GM19099 (cell line): Measurements from ENCODE around the gene ADM.

Source experiments
- POLR2A ChIP-seq: IDR thresholded peaks from 3 replicates; pipeline ENCODE4 v1.6.1; 2011; ENCODE audit warnings: low read depth; ENCODE audit not compliant: insufficient read length; ENCODE audit errors: extremely low read depth

Gene ADM

DNA sequence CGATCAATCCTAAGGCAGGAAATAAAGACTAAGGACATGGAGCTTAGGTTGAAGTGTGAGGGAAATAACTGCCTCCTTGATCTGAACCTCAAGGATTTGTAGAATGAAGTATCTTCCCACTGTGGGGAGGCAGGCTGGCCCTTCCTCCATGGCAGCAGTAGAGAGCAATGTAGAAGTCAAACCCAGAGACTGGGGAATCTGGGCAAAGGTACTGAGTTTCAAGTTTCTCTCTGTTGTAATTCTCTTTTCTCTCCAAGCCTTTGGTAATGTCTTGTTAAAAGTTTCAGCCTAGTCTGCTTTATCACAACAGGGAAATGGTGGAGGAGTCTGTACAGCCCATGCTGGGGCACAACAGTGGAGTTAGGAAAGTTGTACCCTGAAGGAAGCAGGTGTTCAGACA lies 49.5 kb downstream of the ADM start:
- no peak for TF ChIP-seq POLR2A

DNA sequence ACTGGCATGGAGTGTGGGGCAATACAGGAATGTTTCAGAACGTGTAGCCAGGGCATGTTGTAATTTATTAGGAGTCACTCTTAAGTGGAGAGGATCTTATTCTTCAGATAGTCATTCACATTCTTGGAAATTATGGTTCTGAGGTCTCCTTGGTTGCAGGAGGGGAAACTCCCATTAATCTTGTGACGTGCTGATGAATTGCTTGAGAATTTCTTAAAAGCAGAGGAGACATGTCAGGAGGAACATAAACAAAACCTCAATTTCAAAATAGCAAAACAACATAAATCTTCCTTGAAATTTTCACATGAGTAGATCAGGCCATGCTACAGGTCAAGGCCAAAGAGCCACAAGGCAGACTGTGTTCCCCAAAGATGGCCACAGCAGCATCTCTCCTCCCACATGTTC lies 50.4 kb downstream of the ADM start:
- no peak for TF ChIP-seq POLR2A

DNA sequence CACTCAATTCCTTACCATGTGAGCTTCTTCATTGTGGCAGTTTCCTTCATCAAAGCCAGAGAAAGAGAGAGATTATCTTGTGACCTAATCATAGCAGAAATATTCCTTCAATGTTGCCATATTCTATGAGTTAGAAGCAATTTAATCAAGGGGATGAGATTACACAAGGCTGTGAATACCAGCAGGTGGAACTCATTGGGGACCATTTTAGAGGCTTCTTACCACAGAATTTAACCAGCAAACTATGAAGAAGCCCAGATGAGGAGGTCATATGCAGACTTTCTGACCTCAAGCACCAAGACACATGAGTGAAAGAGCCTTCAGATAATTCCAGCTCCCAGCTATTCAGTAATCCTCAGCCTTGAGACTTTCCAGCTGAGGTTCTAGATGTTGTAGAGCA lies 51.3 kb downstream of the ADM start:
- no peak for TF ChIP-seq POLR2A
